T-helper 2 cell treated with Interferon-gamma antibody and Interleukin-4, amounts not matched to agents 100 ng/mL and 5 ng/mL, for 36 hours (primary cell): ENCODE results near the gene CFAP300. TPM values are rescaled to one million over a fixed set of nuclear protein-coding genes. Genes with fewer than 3 reads are reported as not detected.

ENCODE experiments used
- intact Hi-C: fragments of 100-400 bp; cut with micrococcal nuclease; formaldehyde crosslinking; loops from one replicate; pipeline ENCODE4 v1.15.1; 2023
- total RNA-seq: library from RNA; stranded (reverse); gene quantifications from 2 replicates; pipeline ENCODE4 v1.2.3, GENCODE V29; 2022

The CFAP300 gene
- not detected in 2 replicates for total RNA-seq

DNA sequence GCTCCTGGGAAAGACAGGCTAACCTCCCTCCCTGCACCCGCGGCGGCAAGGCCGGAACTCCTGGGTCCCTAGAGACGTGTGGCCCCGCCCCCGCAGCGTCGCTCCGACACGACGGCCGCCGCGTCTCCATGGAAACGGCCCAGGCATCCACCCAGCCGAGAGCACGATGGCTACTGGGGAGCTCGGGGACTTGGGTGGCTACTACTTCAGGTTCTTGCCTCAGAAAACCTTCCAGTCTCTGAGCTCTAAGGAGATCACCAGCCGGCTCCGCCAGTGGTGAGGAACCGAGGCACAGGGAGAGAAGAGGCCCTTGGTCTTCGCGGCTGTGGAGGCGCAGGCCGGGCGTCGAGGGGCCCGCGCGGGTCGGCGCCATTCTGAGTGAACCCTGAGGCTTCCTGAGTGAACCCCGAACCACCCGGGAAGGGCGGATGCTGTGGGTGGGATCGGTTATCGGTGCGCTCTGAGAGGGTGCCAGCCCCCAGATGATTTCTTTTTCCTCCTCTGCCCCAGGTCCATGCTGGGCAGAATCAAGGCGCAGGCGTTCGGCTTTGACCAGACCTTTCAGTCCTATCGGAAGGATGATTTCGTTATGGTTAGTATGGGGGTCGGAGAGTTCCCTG, at the start of gene CFAP300:
Gene CFAP300 (plus strand): TSS at position 133 of the 620 bp plus-strand sequence. CDS start 34 bp downstream, at position 167.
- intact Hi-C loops = no loop called here

DNA sequence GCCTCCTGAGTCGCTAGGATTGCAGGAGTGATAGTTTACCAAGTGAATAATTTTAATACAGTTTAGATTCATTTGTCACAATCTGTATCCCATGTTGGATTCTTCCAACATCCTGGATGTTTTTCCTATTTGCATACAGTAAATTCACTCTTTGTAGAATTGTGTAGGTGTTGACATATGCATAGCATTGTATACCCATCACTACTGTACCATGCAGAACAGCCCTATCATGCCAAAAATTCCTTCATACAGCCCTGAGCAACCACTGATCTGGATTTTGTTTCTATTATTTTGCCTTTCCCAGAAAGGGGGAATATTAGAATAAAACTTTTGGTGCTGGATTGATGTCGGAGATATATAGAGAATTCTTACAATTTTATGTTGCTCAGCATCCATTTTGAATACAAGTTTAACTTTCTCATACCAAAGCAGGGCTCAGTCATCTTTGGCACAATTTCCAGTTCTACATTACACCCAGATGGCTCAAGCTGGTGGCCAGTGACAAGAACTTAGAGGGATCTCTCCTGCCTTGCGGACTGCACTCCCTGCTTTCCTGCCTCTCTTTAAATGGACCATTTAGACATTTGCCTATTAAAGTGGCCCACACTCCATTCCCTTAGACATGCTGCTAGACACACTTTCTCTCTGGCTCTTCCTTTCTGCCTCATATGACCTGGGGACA, 45.4 kb upstream of the CFAP300 start:
- intact Hi-C loops = no loop called here

DNA sequence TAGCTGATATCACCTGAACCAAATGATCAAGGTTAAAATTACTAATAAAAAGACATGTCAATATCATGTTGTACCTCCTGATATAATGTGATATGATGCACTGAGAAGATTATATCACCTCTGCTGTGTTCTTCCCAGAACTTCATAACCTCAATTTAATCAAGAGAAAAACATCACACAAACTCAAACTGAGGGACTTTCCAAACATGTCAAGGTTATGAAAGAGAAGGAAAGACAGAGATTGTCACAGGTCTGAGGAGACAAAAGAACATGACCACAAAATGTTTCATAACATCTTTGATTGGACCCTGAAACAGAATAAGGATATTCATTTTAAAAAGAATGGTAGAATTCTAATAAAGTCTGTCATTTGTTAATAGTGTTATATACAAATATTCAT, 43.0 kb upstream of the CFAP300 start:
- intact Hi-C loops = no loop called here

DNA sequence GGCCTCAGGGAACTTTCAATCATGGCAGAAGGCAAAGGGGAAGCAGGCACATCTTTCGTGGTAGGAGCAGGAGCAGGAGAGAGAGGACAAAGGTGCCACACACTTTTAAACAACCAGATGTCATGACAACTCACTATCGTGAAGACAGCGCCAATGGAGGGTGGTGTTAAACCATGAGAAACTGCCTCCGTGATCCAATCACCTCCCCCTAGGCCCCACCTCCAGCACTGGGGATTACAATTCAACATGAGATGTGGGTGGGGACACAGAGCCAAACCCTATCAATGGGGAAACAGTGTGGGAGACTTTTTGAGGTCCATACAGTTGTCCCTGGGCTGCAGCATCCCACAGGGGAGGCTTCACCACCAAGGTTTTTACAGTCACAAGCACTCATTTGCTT, 41.9 kb upstream of the CFAP300 start:
- intact Hi-C loops = no loop called here

- intact Hi-C loops = no loop called here
Observed at GRCh38 chr11:102006835-102007566, 40.2 kb upstream of the CFAP300 start.

GRCh38 chr11:102007567-102008437, 39.4 kb upstream of the CFAP300 start:
- intact Hi-C loops = loop anchor here (1.0 to 2.0 kb wide), 2 partner anchors 93 to 148 kb away; partner anchors contain the start of gene CEP126

DNA sequence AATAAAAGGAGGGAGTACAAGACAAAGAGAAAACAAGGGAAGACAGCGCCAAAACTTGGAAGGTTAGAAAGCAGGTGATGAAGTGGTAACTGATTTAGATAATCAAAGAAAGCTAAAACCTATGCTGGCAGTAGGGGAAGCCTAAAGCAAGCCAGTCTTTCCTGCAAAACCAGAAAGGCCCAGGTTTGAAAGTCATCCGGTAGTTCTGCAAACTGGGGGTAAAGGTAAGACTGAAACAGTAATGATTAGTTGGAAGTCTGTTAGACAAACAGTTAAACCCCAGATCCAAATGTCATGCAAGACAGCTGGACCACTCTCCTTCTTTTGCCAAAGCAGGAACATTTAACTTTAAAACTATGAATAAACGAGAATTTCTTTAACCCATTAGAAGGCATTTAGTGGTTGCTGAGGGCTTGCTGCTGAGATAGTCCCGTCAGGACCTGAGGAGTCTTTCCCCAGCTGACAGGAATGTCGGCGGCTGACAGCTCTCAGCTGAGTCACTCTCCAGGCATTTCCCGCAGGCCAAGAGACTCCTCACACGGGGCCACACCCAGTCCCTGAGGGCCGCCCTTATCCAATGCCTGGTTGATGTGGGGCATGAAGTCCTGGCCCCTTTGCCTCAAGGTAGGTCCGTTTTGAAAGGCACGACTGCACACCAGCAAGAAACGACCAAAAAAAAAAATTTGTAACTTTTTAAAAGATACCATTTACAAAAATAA, 36.3 kb upstream of the CFAP300 start:
- intact Hi-C loops = no loop called here

- intact Hi-C loops = no loop called here
Observed at GRCh38 chr11:102012946-102013345, 34.3 kb upstream of the CFAP300 start.

DNA sequence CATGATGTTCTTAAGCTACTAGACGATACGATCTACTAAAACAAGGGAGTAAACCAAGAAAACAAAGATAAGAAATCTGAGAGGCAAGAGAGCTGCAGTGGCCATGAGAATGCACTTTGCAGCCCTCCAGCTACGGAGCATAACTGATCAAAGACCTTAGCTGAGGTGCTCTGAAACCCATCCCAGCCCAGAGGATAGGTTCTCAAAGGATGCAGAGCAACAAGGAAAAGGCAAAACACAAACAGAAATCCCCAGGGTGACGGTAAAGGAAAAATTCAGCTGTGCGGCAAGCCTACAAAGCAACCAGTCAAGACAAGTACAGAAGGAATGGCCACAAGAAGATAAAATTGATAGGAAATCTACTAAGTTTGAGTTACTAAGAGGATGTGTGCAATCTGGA, 32.5 kb upstream of the CFAP300 start:
- intact Hi-C loops = no loop called here

- intact Hi-C loops = no loop called here
Observed at GRCh38 chr11:102017026-102017425, 30.2 kb upstream of the CFAP300 start.

DNA sequence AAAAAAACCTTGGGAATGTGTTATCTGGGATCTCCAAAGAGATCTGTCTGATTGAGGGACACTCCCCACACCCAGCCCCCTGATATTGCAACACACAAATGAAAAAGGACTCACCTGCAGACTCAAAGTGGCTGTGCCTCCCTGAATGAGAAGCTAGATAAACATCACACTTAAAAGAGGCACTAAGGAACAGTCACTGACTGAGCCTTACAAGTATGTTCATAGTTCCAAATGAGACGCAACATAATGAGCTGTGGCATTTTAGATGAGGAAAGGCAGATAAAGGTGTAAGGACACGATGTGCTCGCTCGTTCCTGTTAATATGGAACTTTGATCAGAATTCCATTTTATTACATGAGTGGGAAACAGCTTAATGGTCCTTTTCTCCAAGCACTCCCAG, 21.0 kb upstream of the CFAP300 start:
- intact Hi-C loops = no loop called here

DNA sequence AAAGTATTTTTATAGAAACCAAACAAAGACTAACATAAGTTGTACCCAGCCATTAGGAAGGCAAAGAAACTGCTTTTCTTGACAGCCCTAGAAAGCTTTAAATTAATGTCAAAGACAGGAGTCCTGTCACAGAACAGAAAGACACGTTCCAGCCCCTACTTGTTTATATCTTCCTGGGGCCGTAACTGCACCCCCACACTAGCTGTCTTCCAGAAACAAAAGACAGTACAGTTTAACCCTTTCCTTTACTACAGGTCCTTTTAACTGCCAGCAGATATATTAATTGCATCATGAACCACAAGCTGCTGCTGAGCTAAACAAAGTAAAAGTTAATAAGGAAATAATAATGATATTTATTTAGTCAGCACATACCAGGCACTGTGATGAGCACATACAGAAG, 20.3 kb upstream of the CFAP300 start:
- intact Hi-C loops = no loop called here

DNA sequence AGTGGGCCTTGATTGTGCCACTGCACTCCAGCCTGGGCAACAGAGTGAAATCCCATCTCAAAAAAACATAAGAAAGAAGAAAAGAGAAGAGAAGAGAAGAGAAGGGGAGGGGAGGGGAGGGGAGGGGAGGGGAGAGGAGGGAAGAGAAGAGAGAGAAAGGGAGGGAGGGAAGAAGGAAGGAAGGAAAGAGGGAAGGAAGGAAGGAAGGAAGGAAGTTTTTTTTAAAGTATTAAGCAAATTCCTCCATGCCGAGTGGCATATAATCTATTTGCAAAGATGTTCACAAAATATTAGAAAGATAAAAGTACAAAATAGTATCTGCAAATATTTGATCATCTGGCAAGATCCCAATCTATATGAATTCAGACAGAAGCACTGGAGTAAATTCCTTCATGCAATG, 10.5 kb upstream of the CFAP300 start:
- intact Hi-C loops = no loop called here

DNA sequence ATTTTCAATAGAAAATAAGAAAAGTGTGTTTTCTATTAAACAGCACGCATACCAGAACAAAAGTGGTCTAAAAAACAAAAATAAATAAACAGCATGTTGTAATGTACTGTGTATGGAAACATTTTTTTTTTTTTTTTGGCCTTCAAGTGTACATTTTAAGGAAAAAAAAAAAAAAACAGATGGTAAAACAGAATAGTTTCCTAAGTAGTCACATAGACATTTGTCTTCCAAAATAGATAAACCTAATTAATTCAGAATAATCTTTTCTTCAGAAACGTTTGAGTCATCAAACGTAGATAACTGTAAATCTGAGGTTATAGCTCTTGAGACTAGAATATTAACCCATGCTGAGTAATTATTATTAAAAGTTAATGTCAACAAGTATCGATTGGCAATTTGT, 396 bp upstream of the CFAP300 start:
- intact Hi-C loops = no loop called here

DNA sequence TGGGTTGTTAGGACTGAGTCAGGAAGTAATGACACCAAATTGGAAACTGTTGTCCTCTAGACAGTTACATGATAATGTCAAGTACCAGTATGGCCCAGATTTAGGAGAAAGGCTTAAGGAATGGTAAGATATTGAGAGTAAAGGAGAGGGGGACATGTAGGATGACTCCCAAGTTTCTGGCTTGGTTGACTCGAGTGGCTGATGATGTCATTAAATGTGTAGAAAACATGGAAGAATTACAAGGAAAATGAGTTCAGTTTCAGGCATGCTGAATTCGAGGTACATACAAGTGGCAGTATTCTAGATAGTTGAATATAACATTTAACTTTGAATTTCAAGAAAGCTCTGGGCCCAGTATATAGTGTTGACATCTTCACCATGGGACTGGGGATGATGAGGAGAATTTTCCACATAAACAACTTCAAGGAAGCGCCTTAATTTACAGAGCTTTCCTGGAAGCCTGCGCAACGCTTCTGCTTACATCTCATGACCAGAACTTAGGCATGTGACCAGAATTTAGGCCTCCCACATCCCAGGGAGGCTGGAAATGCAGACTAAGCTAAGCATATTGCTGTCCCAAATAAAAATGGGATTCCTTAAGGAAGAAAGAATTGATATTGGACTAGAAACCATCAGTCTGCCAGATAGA, 3.8 kb downstream of the CFAP300 start:
- intact Hi-C loops = no loop called here

- intact Hi-C loops = no loop called here
Observed at GRCh38 chr11:102061276-102061675, 14.0 kb downstream of the CFAP300 start.

GRCh38 chr11:102062106-102062505, 14.9 kb downstream of the CFAP300 start:
- intact Hi-C loops = no loop called here

DNA sequence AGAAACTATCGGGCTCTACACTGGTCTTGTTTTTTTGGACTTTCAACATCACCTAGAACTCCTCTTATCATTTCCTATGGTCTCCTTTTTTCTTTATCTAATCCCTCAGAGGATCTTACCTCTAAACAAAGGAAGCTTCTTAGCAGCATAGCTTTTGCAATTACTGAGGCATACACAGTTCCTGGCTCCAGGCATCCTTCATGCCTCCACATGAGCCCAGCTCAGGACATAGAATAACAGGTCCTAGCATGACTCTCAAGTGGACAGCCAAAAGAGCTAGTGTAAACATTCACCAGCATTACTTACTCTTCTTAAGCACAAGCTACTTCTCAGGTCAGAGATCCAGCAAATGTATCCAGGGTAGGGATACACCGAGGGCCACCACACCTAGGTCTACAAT, 17.1 kb downstream of the CFAP300 start:
- intact Hi-C loops = no loop called here

GRCh38 chr11:102070766-102071165, 23.5 kb downstream of the CFAP300 start:
- intact Hi-C loops = no loop called here
